GM12864 (cell line): ENCODE measurements around the gene RALGPS1.

ENCODE experiments used
- DNase-seq: peaks from one replicate; pipeline ENCODE4 v3.0.0-alpha.2; 2011; ENCODE audit warnings: low read depth
- H3K4me3 ChIP-seq: 2 replicates; pipeline ENCODE4 v1.5.1; 2011; ENCODE audit warnings: mild to moderate bottlenecking, low read depth, low read length, control low read depth
- TF ChIP-seq, protein P1 (sequence below): IDR thresholded peaks from 2 replicates; pipeline ENCODE4 v1.5.1; 2011; ENCODE audit warnings: low read depth, mild to moderate bottlenecking, moderate library complexity, low read length, control low read depth, inconsistent platforms; ENCODE audit errors: missing control alignments

The RALGPS1 gene

DNA sequence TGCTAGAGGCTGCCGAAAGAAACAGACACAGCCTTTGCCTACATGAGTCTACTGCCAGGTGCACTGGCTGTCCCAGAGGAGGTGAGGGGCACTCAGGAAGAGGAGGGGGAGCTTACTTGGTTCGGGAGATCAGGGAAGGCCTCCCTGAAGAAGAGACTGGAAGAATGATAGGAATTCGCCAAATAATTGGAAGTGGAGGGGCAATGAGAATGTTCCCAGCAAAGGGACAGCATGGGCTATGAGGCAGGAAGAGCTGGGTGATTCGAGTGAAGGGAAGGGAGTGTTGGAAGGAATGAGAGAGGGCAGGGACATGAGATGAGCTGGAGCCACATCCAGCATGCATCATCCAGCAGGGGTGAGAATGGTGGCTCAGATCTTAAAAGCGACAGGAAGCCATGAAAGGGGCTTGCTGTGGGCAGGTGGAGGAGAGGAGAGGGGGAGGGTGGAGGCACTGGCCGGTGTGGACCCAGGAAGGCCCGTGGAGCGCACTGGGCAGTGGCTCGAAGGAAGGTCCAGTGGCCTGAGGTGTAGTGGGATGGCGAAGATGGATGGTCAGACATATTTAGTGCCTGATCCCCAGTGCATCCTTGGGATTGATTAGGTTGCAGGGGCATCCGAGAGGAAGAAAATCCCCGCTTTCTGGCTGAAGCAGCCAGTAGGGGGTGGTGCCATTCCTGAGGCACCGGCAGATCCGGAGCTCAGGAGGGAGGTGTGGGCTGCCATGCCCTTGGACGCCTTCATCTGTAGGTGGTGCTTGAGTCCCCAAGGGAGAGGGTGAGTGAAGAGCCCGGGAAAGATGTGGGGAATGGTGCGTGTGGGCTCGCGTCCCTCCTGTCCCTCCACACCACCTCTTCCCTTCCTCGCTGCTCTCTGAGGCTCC, 296.5 kb downstream of the RALGPS1 start:
- TF ChIP-seq, protein P1, sequence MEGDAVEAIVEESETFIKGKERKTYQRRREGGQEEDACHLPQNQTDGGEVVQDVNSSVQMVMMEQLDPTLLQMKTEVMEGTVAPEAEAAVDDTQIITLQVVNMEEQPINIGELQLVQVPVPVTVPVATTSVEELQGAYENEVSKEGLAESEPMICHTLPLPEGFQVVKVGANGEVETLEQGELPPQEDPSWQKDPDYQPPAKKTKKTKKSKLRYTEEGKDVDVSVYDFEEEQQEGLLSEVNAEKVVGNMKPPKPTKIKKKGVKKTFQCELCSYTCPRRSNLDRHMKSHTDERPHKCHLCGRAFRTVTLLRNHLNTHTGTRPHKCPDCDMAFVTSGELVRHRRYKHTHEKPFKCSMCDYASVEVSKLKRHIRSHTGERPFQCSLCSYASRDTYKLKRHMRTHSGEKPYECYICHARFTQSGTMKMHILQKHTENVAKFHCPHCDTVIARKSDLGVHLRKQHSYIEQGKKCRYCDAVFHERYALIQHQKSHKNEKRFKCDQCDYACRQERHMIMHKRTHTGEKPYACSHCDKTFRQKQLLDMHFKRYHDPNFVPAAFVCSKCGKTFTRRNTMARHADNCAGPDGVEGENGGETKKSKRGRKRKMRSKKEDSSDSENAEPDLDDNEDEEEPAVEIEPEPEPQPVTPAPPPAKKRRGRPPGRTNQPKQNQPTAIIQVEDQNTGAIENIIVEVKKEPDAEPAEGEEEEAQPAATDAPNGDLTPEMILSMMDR: no peak
- no peak for DNase-seq
- H3K4me3 ChIP-seq: no peak overlapping the region

DNA sequence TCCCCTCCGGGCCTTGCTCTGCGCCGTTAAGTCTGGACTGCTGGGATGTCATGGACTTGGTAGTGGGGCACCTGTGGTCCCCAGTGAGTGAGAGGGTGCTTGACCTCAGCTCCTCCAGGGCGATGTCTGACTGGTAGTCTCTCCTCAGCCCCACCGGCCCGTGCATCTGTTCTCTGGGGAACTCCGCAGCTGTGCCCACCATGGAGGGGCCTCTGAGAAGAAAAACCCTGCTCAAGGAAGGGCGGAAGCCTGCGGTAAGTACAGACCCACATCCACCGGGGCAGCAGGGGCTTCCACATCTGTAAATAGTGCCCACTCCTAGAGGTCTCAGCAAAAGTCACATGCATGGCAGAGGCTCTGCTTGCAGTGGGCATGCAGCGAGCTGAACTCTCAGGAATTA, 297.4 kb downstream of the RALGPS1 start:
- DNase-seq: no peak
- no peak overlapping the region for H3K4me3 ChIP-seq
- TF ChIP-seq, protein P1: no peak

DNA sequence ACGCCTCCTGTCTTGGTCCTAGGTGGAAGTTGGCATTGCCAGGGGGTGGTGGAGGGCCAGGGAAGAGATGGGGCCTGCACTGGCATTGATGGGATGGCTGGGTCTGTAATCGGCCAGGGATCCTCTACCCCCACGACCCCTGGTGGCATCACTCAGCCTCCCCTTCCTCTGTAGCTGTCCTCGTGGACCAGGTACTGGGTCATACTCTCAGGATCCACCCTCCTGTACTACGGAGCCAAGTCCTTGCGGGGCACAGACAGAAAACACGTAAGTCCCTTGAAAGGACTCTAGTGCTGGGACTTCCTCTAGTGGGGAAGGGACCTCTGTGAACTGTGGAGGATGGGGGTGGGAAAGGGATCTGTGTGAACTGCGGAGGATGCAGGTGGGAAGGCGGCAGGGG, 297.9 kb downstream of the RALGPS1 start:
- H3K4me3 ChIP-seq: no peak overlapping the region
- no peak for DNase-seq
- TF ChIP-seq, protein P1: no peak

DNA sequence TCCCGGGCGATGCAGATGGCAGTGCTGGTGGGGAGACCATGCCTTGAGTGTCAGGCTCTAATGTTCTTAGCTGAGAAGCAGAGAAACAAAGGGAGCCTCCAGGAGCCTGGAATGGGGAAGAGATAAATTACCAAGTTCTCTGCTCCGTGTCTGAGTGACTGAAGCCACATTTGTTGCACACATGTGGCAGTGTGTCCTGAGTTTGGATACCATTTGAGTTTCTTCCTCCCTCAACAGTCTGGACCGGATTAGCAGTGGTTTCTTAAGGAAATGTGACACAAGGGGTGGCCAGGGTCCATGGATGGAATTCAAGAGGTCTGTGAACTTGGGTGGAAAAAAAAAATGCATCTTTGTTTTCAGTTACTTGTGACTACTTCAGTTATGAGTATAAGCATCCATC, 299.3 kb downstream of the RALGPS1 start:
- H3K4me3 ChIP-seq: no peak overlapping the region
- TF ChIP-seq, protein P1: no peak
- no peak for DNase-seq

DNA sequence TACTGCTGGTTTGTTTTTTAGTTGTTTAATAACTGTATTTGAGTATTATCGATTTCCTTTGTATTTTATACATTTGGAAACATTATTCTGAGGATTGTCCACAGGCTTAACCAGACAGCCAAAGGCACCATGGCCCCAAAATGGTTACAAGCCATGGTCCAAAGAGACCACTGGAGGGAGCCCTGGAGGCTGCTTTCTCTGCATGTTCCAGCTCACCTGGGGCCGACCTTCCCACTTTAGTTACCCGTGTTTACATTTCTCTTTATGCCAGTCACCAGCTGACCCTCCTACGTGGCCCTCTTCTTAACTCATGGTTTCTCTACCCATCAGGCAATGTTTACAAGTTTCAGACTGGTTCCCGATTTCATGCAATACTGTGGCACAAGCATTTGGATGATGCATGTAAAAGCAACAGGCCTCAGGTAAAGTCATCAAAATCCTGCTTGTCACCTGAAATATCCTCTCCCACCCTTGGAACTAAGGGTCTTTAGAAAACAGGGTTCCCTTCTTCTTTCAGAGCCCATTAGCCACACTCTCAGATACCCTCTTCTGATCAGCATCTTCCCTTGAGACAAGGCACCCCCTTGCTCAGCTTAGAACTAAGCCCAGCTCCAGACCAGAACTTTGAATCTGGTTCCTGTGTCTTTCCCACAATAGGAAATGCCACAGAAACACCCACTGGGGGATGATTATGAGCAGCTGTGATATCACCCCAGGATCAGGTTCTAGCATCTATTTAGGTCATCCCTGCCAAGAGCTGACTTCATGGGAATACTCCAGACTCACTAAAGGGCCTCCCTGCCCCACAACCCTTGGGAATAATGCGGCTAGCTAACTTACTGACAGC, 300.1 kb downstream of the RALGPS1 start:
- no peak for DNase-seq
- no peak overlapping the region for H3K4me3 ChIP-seq

DNA sequence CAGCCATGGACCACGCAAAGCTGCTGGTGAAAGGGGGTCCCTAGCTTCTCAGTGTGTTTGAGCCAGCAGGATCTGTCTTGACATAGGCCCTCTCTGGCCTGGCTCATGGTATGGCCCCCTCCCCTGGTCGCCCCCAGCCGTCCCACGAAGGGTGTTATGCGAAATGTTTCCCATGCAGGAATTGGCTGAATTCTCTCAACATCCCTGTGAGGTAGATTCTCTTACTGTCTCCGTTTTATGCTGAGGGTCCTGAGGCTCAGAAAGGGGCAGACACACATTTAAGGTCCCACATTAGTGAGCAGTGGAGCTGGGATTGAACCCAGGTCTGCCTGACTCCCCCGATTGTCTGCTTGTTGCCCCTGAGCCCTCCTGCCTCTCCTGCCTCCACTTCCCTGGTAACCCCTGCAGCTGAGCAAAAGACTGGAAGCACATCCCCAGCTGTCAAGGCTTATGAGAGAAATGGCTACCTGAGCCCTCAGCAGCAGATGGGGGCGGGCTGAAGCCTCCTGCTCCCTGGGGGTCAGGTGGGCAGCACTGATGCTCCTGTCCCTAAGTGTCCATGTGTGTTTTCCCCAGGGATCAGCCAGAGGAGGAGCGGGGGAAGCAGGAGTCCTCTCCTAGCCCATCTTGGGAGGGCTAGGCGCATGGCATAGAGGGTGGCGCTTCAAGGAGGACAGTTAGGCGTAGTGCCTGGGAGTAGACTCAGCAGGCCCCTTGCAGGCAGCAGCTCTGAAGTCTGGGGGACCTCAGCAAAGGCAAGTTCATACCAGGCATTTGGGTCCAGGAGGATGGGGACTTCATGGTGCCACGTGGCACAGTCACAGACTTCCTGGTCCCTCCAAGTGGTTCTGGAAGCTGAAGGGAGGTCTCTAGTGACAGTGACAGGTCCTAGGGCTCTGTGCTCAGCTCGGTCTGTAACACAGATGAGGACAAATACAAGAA, 301.0 kb downstream of the RALGPS1 start:
- TF ChIP-seq, protein P1: no peak
- H3K4me3 ChIP-seq: no peak overlapping the region
- DNase-seq: no peak

More for the DNA sequence above, 300.1 kb downstream of the RALGPS1 start:
- TF ChIP-seq, protein P1: peak; percentile 86
